Measurements from ENCODE around the gene CSF3. TPM values are rescaled to one million over a fixed set of nuclear protein-coding genes. Genes with fewer than 3 reads are reported as not detected.

The CSF3 gene
- total RNA-seq, 1 experiment from 2014 or later, result not detected

DNA sequence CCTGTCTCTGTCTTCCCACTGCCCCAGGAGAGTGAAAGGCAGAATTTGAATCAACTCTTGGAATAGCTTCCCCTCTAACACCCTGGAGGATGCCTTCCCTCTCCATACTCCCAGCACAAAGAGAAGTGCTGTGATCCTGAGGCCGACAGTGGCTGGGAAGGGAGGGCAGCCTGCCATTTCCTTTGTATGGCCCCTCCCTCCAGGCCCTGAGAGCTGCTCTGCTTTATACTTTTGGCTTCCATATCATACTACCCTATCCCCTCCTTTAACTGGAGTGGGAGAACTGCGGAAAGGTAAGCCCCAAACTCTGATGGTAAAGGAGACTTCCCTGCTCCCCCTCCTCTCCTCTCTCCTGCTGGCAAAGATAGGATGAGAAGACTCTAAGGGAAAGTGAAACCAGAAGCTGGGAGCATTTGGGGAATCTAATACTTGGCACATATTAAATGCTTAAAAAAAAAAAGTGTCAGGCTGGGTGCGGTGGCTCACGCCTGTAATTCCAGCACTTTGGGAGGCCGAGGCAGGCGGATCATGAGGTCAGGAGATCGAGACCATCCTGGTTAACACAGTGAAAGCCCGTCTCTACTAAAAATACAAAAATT lies 43.0 kb downstream of the CSF3 start:
- no peak overlapping the region; a peak in 1 of 4 replicates for H3K4me3 ChIP-seq (ENCODE audit: low read depth in 2 of 2, low read length in 2 of 2)
- ATAC-seq (no peak), DNase-seq (ENCODE audit: low read depth, low spot score) (no peak)
- in situ Hi-C loops (cut with HindIII; ENCODE audit: low pct_unique_long_range_greater_than_20kb, low sequenced_read_pairs), result no loop called here
- H3K9me3 ChIP-seq (ENCODE audit: control insufficient read depth, insufficient read depth, low read depth, low read length), result no peaks in the 10 kb centered on the region
- H3K27ac ChIP-seq (ENCODE audit: low read length), result no peak overlapping the region
- TF ChIP-seq, protein P1, sequence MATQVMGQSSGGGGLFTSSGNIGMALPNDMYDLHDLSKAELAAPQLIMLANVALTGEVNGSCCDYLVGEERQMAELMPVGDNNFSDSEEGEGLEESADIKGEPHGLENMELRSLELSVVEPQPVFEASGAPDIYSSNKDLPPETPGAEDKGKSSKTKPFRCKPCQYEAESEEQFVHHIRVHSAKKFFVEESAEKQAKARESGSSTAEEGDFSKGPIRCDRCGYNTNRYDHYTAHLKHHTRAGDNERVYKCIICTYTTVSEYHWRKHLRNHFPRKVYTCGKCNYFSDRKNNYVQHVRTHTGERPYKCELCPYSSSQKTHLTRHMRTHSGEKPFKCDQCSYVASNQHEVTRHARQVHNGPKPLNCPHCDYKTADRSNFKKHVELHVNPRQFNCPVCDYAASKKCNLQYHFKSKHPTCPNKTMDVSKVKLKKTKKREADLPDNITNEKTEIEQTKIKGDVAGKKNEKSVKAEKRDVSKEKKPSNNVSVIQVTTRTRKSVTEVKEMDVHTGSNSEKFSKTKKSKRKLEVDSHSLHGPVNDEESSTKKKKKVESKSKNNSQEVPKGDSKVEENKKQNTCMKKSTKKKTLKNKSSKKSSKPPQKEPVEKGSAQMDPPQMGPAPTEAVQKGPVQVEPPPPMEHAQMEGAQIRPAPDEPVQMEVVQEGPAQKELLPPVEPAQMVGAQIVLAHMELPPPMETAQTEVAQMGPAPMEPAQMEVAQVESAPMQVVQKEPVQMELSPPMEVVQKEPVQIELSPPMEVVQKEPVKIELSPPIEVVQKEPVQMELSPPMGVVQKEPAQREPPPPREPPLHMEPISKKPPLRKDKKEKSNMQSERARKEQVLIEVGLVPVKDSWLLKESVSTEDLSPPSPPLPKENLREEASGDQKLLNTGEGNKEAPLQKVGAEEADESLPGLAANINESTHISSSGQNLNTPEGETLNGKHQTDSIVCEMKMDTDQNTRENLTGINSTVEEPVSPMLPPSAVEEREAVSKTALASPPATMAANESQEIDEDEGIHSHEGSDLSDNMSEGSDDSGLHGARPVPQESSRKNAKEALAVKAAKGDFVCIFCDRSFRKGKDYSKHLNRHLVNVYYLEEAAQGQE (IDR thresholded peaks at IDR 0.05; ENCODE audit: insufficient read depth in 1 of 2, low read depth in 2 of 2, low read length in 1 of 2), result no peak
- no peak for TF ChIP-seq TCF7L2 (IDR thresholded peaks at IDR 0.05; ENCODE audit: low read depth, low read length)
- no peak for TF ChIP-seq SIN3A (IDR thresholded peaks at IDR 0.05; ENCODE audit: borderline replicate concordance, insufficient read depth, low read depth, low read length)
- TF ChIP-seq POLR2AphosphoS5 (IDR thresholded peaks at IDR 0.05; ENCODE audit: low read depth, low read length), result no peak
- TF ChIP-seq, protein P2, sequence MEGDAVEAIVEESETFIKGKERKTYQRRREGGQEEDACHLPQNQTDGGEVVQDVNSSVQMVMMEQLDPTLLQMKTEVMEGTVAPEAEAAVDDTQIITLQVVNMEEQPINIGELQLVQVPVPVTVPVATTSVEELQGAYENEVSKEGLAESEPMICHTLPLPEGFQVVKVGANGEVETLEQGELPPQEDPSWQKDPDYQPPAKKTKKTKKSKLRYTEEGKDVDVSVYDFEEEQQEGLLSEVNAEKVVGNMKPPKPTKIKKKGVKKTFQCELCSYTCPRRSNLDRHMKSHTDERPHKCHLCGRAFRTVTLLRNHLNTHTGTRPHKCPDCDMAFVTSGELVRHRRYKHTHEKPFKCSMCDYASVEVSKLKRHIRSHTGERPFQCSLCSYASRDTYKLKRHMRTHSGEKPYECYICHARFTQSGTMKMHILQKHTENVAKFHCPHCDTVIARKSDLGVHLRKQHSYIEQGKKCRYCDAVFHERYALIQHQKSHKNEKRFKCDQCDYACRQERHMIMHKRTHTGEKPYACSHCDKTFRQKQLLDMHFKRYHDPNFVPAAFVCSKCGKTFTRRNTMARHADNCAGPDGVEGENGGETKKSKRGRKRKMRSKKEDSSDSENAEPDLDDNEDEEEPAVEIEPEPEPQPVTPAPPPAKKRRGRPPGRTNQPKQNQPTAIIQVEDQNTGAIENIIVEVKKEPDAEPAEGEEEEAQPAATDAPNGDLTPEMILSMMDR (IDR thresholded peaks at IDR 0.05), result no peak
- intact Hi-C loops (cut with micrococcal nuclease; ENCODE audit: unreplicated experiment), result no loop called here
- no TSS peak for BruUV-seq (replicated peaks)
- ChIA-PET POLR2A (no interaction called here), CTCF (interaction anchor here (0.6 to 1.2 kb wide), 4 partner anchors 25 to 89 kb away, joined by 3 to 4 read pairs (median 3); no protein-coding TSS in a partner anchor)
- H3K36me3 ChIP-seq (ENCODE audit: control insufficient read depth, insufficient read depth, low read length), result no peaks in the 10 kb centered on the region
- H3K27me3 ChIP-seq (ENCODE audit: control insufficient read depth, insufficient read depth, low read length), result no peaks in the 10 kb centered on the region
- H3K4me1 ChIP-seq (ENCODE audit: control insufficient read depth, insufficient read depth, low read length), result peaks cover 7% of the 10 kb centered on the region

DNA sequence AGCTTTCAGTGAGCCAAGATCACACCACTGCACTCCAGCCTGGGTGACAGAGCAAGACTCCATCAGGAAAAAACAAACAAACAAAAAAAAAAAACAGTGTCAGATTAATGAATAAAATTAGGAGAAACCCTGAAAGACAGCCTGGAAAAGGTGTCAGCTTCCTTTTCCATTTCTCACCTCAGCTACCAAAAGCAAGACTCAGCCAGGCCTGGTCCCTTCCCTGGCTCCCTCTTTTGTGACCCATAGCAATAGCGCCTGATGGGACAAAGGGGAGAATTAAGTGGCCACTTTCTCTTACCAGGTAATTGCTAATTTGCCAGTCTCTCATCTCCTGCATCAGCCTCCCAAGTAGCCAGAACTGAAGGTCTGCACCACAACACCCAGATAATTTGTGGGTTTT lies 43.6 kb downstream of the CSF3 start:
- no peak for DNase-seq (ENCODE audit: low read depth, low spot score)
- peaks cover 11% of the 10 kb centered on the region for H3K4me1 ChIP-seq (ENCODE audit: control insufficient read depth, insufficient read depth, low read length)
- H3K27me3 ChIP-seq (ENCODE audit: control insufficient read depth, insufficient read depth, low read length), result no peaks in the 10 kb centered on the region
- H3K27ac ChIP-seq (ENCODE audit: low read length), result no peak overlapping the region
- no peak for ATAC-seq
- H3K36me3 ChIP-seq (ENCODE audit: control insufficient read depth, insufficient read depth, low read length), result no peaks in the 10 kb centered on the region
- no peak overlapping the region for H3K4me3 ChIP-seq (ENCODE audit: low read depth in 2 of 2, low read length in 2 of 2)
- H3K9me3 ChIP-seq (ENCODE audit: control insufficient read depth, insufficient read depth, low read depth, low read length), result no peaks in the 10 kb centered on the region
- no TSS peak for BruUV-seq (replicated peaks)
- ChIA-PET POLR2A (no interaction called here), CTCF (interaction anchor here (0.7 to 1.2 kb wide), 3 partner anchors 27 to 39 kb away, joined by 3 to 8 read pairs (median 3); no protein-coding TSS in a partner anchor)
- TF ChIP-seq SIN3A (IDR thresholded peaks at IDR 0.05; ENCODE audit: borderline replicate concordance, insufficient read depth, low read depth, low read length) (no peak), TCF7L2 (IDR thresholded peaks at IDR 0.05; ENCODE audit: low read depth, low read length) (no peak), POLR2AphosphoS5 (IDR thresholded peaks at IDR 0.05; ENCODE audit: low read depth, low read length) (no peak)
- TF ChIP-seq, protein P1 (IDR thresholded peaks at IDR 0.05; ENCODE audit: insufficient read depth in 1 of 2, low read depth in 2 of 2, low read length in 1 of 2), result no peak
- TF ChIP-seq, protein P2 (IDR thresholded peaks at IDR 0.05), result no peak
- in situ Hi-C loops (cut with HindIII; ENCODE audit: low pct_unique_long_range_greater_than_20kb, low sequenced_read_pairs), result no loop called here
- intact Hi-C loops (cut with micrococcal nuclease; ENCODE audit: unreplicated experiment), result no loop called here
